Activated T-cell treated with anti-CD3 and anti-CD28 coated beads, Interleukin-2, amount 50 U/mL, for 48 hours (primary cell): ENCODE data around the gene ATP2A2.
"Not testable (repeated sequence)": the region's sequence is repeated elsewhere in the genome, so short reads cannot be mapped to it uniquely, and the experiment has no call there.

Experiments
- DNase-seq, 2 experiments: peaks; one replicate each; pipeline ENCODE4 v3.0.0-alpha.2; 2020

ATP2A2 gene

GRCh38 chr12:110370732-110371231 is 89.7 kb downstream of the ATP2A2 start:
- no peak for DNase-seq

GRCh38 chr12:110371408-110372055 is 90.5 kb downstream of the ATP2A2 start:
- no peak for DNase-seq

- DNase-seq: no peak
Observed at GRCh38 chr12:110372056-110372425, 91.0 kb downstream of the ATP2A2 start.

- DNase-seq: no peak
Observed at GRCh38 chr12:110373025-110373424, 92.0 kb downstream of the ATP2A2 start.

DNA sequence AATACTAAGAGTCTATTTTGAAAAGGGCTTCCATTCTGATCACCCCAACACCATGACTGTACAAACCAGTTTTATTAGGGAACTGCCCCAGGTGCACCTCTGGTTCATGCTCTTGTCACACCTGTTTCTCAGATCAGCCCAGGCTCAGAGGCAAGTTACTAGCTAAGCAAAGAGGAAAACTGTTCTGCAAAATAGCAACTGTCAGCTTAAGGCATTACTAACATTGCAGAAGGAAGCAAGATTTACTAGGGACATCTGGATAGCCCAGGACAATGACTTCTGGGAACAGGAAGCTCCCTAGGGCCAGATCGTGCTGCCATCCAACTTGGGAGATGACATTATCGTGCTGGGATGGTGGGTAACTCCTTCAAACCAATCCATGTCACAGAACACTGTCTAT is 92.4 kb downstream of the ATP2A2 start:
- no peak for DNase-seq

GRCh38 chr12:110373962-110374611 is 93.0 kb downstream of the ATP2A2 start:
- no peak for DNase-seq

- DNase-seq: not testable (repeated sequence)
Observed at GRCh38 chr12:110378131-110378790, 97.2 kb downstream of the ATP2A2 start.

DNA sequence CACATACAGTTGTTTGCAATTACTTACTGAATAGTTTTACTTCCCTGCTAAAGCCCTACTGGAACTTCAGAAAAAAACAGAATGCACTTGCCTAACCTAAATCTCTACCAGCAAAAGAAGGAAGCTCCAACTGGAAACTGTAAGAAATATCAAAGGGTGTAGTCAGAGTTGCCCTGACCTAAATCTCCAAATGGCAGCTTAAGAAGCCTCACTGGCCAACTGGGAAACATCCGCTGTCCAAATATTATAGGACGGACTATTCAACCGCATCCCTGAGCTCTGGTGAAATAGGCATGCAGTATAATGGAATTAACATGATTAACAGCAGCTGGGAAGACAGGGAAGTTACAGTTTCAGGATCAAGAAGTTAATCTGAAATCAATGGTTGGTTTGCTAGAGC is 98.2 kb downstream of the ATP2A2 start:
- no peak for DNase-seq

DNA sequence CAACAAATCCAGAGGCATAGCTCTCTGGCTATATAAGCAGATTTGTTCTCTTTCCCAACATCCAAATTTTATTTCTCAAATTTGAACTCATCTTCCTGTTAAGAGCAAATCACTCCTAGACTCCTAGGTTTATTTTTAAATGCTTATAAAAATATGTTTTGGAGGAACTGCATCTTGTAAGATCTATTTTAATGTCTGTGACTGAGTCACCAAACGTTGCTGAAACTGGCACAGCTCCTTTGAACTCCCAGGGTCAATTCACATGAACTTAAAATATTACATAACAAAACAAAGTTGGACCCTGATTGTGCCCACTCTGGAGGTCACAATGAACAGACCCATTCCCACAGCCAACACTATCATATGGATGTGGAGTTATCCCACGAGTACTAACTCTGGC is 98.6 kb downstream of the ATP2A2 start:
- DNase-seq: no peak

DNA sequence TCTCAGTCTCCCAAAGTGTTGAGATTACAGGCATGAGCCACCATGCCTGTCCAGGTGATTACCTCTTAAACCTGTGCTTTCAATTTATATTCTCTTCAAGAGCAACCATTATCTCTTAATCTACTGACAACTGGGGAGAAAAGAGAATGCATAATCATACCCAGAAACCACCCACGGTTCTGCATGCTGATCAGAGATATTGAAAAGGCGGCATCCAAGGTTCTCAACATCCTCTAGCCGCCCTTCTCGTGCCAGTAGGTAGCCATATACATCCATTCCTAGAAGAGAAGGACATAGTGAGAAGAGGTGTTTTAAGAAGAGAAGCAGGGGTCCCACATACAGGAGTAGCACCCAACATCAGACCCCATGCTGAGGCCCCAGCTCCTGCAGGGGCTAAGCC is 101.6 kb downstream of the ATP2A2 start:
- DNase-seq: no peak
